Smooth muscle cell (in vitro differentiated cells): ENCODE data around the gene NECTIN2. TPM values are rescaled to one million over a fixed set of nuclear protein-coding genes. Genes with fewer than 3 reads are reported as not detected.
A peak's percentile ranks its signal among the peaks of the same experiment; 100 is the strongest.

Experiments used
- DNase-seq: peaks from one replicate; lab custom pipeline; 2025; ENCODE audit not compliant: unreplicated experiment; lab: John Stamatoyannopoulos, UW
- H2AFZ ChIP-seq: fragments of 200-600 bp; sonication (generic); 2 replicates; pipeline ENCODE4 v1.6.0; 2016; ENCODE audit warnings: antibody characterized with exemption, low read depth, mild to moderate bottlenecking
- H3F3A ChIP-seq: fragments of 200-600 bp; sonication (generic); 2 replicates; pipeline ENCODE4 v1.6.0; 2017; ENCODE audit warnings: antibody characterized with exemption, low read depth
- H3K27ac ChIP-seq: fragments of 200-600 bp; sonication (generic); 2 replicates; pipeline ENCODE4 v1.5.1; 2016; ENCODE audit warnings: low read depth, mild to moderate bottlenecking
- H3K27me3 ChIP-seq: fragments of 200-600 bp; sonication (generic); 2 replicates; pipeline ENCODE4 v1.6.1; 2016; ENCODE audit warnings: low read depth, mild to moderate bottlenecking
- H3K36me3 ChIP-seq: fragments of 200-600 bp; sonication (generic); 2 replicates; pipeline ENCODE4 v1.5.1; 2016; ENCODE audit warnings: low read depth
- H3K4me1 ChIP-seq: fragments of 200-600 bp; sonication (generic); 2 replicates; pipeline ENCODE4 v1.5.1; 2016; ENCODE audit warnings: low read depth
- H3K4me2 ChIP-seq: fragments of 200-600 bp; sonication (generic); 2 replicates; pipeline ENCODE4 v1.6.0; 2016; ENCODE audit warnings: mild to moderate bottlenecking
- H3K4me3 ChIP-seq: fragments of 200-600 bp; sonication (generic); 2 replicates; pipeline ENCODE4 v1.5.1; 2016; ENCODE audit warnings: mild to moderate bottlenecking
- H3K79me2 ChIP-seq: fragments of 200-600 bp; sonication (generic); 2 replicates; pipeline ENCODE4 v1.6.0; 2016; ENCODE audit warnings: low read depth, mild to moderate bottlenecking
- H3K9ac ChIP-seq: fragments of 200-600 bp; sonication (generic); 2 replicates; pipeline ENCODE4 v1.6.0; 2016; ENCODE audit warnings: low read depth
- H3K9me3 ChIP-seq: fragments of 200-600 bp; sonication (generic); replicated peaks from 2 replicates; pipeline ENCODE4 v1.5.1; 2016; ENCODE audit warnings: low read depth
- H4K20me1 ChIP-seq: fragments of 200-600 bp; sonication (generic); 2 replicates; pipeline ENCODE4 v1.6.0; 2016; ENCODE audit warnings: low read depth
- WGBS: methylation state at CpG from one replicate; pipeline ENCODE4 v1.1.7; 2016; ENCODE audit warnings: low lambda C conversion rate; 5-methylcytosine and 5-hydroxymethylcytosine counted together
- polyA plus RNA-seq: library from polyadenylated mRNA; unstranded; fragments of >200 nt; fragmentation: Nextera tagmentation; extraction: Ambion mirVana; gene quantifications from 2 replicates; pipeline ENCODE4 v1.2.1, GENCODE V29; 2016
- total RNA-seq: library from RNA; depleted of rRNA; stranded (reverse); fragments of >200 nt; gene quantifications from 2 replicates; pipeline ENCODE4 v1.2.3, GENCODE V29; 2014
- TF ChIP-seq, protein P1 (sequence below): fragments of 200-600 bp; sonication (generic); IDR thresholded peaks from 2 replicates; pipeline ENCODE4 v1.5.1; 2017; ENCODE audit warnings: borderline replicate concordance, mild to moderate bottlenecking, antibody characterized with exemption; ENCODE audit not compliant: insufficient read depth, poor library complexity, severe bottlenecking

Gene NECTIN2
- total and polyA plus RNA-seq, 2 experiments from 2014 or later, result 94.6 to 160 TPM

DNA sequence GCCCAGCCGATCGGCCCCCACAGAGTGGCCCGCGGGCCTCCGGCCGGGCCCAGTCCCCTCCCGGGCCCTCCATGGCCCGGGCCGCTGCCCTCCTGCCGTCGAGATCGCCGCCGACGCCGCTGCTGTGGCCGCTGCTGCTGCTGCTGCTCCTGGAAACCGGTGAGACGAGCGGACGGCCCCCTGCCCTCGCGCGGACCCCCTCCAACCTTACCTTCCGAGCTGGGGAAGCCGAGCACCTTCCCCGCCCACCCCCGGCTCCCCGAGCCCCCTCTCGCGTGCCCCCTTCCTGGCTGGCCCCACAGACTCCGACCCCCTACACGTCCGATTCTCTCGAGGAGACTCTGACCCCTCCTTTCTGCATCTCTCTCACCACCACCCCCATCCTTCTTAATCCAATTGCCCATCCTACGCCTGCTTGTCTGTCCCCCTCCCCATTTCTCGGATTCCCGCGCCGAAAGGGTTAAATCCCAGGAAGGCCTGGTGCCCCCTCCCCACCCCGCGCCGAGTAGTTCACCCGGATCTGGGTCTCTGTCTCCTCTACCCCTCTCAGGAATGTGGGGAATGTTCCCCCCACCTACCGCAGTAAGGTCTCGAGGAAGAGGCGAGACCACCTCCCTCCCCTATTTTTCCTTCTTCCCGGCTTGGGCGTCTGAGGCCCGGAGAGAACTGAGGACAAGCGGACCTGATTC is 502 bp downstream of the NECTIN2 start:
- H3K4me2 ChIP-seq, result peak overlapping the region; percentile 95
- TF ChIP-seq, protein P1, sequence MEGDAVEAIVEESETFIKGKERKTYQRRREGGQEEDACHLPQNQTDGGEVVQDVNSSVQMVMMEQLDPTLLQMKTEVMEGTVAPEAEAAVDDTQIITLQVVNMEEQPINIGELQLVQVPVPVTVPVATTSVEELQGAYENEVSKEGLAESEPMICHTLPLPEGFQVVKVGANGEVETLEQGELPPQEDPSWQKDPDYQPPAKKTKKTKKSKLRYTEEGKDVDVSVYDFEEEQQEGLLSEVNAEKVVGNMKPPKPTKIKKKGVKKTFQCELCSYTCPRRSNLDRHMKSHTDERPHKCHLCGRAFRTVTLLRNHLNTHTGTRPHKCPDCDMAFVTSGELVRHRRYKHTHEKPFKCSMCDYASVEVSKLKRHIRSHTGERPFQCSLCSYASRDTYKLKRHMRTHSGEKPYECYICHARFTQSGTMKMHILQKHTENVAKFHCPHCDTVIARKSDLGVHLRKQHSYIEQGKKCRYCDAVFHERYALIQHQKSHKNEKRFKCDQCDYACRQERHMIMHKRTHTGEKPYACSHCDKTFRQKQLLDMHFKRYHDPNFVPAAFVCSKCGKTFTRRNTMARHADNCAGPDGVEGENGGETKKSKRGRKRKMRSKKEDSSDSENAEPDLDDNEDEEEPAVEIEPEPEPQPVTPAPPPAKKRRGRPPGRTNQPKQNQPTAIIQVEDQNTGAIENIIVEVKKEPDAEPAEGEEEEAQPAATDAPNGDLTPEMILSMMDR, result no peak

DNA sequence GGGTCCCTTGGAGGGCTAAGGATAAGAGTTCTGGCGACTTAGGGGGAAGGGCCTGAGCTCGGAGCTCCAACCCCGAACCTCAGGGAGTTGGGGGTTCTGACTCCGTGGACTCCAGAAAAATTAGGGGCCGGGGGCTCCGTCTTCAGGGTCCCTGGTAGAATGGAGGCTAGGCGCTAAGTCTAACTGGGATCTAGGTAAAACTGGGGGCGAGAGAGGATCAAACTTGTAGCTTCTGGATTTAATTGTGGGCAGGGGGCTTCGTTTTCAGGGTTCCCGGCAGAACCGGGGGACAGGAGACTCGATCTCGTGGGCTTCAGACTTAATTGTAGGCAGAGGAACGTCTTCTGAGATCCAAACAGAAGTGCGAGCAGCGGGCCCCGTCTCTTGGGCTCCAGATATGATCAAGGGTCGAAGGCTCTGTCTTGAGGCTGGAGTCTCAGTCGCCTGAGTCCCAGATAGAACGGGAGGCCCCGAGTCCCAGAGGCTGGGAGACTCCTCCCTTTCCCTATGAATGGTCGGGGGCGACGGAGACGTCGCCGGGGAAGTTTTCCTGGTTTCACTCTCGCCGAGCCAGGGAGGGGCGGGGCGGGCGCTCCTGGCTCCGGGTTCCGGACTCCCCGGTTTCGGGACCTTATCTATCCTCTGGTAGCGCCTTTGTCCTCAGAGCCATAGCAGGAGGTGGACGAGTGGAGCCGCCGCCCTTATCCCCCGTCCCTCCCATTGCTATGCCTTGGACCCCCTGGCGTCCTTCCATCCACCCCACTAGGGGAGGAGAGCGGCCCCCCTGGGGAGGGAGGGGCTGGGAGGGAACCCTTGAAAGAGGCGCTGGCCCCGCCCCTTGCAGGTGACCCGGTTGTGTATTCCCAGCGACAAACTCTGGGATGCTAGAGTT is 1.3 kb downstream of the NECTIN2 start:
- WGBS, result under 1% methylated on average over 27 of the region's 47 CpGs
- peaks cover 15% of the 10 kb centered on the region for H3F3A ChIP-seq
- H3K4me3 ChIP-seq, result peak overlapping the region; percentile 98
- TF ChIP-seq, protein P1, result no peak
- H3K27ac ChIP-seq, result peak overlapping the region; percentile 97
- no peaks in the 10 kb centered on the region for H3K27me3 ChIP-seq
- peaks cover 51% of the 10 kb centered on the region for H3K79me2 ChIP-seq
- peak overlapping the region; percentile 100 for H3K9ac ChIP-seq
- no peaks in the 10 kb centered on the region for H3K9me3 ChIP-seq
- DNase-seq, result peak; percentile 61
- H3K36me3 ChIP-seq, result no peaks in the 10 kb centered on the region
- no peak overlapping the region for H2AFZ ChIP-seq
- peak overlapping the region; percentile 95 for H3K4me2 ChIP-seq
- peaks cover 13% of the 10 kb centered on the region for H3K4me1 ChIP-seq
- peaks cover 56% of the 10 kb centered on the region for H4K20me1 ChIP-seq

More for the DNA sequence above, 502 bp downstream of the NECTIN2 start:
- Histone ChIP-seq H3K27me3 (no peaks in the 10 kb centered on the region), H3K9ac (peak overlapping the region; percentile 100), H3K9me3 (no peaks in the 10 kb centered on the region), H2AFZ (no peak overlapping the region), H3K36me3 (no peaks in the 10 kb centered on the region), H3K27ac (peak overlapping the region; percentile 97), H3F3A (peaks cover 15% of the 10 kb centered on the region), H3K79me2 (peaks cover 43% of the 10 kb centered on the region), H3K4me3 (peak overlapping the region; percentile 98), H3K4me1 (peaks cover 13% of the 10 kb centered on the region), H4K20me1 (peaks cover 48% of the 10 kb centered on the region)
- under 1% methylated on average over 39 of the region's 51 CpGs for WGBS
- no peak for DNase-seq

DNA sequence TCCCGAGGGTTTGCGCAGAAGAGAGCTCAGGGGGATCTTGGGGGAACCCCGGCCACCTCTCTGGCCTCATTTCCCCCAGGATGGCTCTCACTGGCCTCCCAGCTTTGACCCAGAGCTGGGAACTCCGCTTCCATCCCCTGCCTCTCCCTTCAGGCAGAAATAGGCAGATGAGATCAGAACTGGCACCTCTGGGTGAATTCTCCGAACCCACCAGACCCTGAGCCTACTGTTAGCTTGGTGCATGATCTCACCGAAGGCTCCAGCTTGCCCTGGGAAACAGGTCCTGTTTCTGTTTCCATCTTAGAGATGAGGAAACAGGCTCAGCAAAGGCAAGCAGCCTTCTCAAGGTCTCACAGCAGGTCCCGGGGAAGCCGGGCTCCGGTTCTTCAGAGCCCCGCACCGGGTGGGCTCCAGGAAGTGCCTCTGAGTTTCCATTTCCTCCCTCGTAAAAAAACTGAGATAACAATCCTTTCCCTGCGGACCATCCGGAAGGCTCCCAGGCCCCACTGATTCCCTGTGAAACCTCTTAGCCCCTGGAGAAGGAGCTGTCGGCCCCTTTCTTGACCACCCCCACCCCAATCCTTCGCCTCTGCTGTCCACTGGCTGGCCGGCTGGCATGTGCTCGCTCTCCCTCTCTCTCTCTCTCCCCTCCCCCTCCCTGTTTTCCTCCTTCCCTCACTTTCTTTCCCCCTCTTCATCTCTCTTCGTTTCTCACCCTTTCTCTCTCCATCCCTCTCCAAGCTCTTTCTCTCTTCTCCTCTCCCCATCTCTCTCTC is 2.1 kb downstream of the NECTIN2 start:
- Histone ChIP-seq H3K4me1 (peaks cover 13% of the 10 kb centered on the region), H3K36me3 (no peaks in the 10 kb centered on the region), H3K79me2 (peaks cover 59% of the 10 kb centered on the region), H3K4me3 (peak overlapping the region; percentile 98), H3K9ac (peak overlapping the region; percentile 100), H3K4me2 (peak overlapping the region; percentile 95), H3K27ac (peak overlapping the region; percentile 97), H4K20me1 (peaks cover 65% of the 10 kb centered on the region), H2AFZ (no peak overlapping the region), H3F3A (peaks cover 15% of the 10 kb centered on the region), H3K27me3 (no peaks in the 10 kb centered on the region), H3K9me3 (no peaks in the 10 kb centered on the region)
- TF ChIP-seq, protein P1, result no peak
- DNase-seq, result no peak
- 2% methylated on average over 18 of the region's 19 CpGs for WGBS
